ENCODE data around the gene SYF2.

The SYF2 gene

GRCh38 chr1:25199819-25200620, 32.3 kb downstream of the SYF2 start:
- TF ChIP-seq TCF12 (IDR thresholded peaks at IDR 0.05; ENCODE audit: low read depth): no peak

DNA sequence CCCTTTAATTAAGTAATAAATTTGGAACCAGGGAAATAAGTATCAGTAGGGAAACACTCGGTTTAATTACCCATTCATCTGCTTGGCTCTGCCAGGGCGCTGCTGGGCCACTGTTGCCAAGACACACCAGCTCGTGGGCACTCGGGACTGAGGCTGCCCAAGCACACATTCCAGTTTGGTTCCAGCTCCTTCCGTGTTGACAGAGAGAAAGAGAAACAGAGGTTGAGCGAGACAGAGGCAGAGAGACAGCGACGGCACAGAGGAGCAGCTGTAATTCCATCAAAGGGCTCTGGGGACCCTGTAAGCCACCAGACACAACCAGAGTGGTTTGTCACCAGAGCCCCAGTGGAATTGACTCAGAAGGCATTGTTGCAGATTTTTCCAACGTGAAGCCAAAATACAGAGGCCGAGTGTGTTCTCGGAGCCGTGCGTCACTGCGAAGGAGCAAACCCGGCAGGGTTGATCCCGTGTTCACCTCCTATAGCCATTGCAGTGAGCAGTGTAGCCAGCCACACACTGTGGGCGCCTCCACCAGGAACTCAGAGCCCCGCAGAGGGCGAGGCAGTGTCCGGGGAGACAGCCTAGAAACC, 33.5 kb downstream of the SYF2 start:
- no peak for TF ChIP-seq TCF12 (IDR thresholded peaks at IDR 0.05; ENCODE audit: low read depth)
- no peak for TF ChIP-seq TEAD4 (IDR thresholded peaks at IDR 0.05)
- no peak for TF ChIP-seq FOXM1 (IDR thresholded peaks at IDR 0.05; ENCODE audit: borderline replicate concordance, low read depth)
- TF ChIP-seq RAD21 (IDR thresholded peaks at IDR 0.05; ENCODE audit: low read depth): no peak
- no peak for TF ChIP-seq CEBPB (IDR thresholded peaks at IDR 0.05)
- no peak for TF ChIP-seq YY1 (IDR thresholded peaks at IDR 0.05; ENCODE audit: low read depth)
- no peak for TF ChIP-seq CREB1 (IDR thresholded peaks at IDR 0.05; ENCODE audit: low read depth)
- no peak for TF ChIP-seq NFIC (IDR thresholded peaks at IDR 0.05)
- TF ChIP-seq USF1 (IDR thresholded peaks at IDR 0.05): no peak
- TF ChIP-seq, protein P1, sequence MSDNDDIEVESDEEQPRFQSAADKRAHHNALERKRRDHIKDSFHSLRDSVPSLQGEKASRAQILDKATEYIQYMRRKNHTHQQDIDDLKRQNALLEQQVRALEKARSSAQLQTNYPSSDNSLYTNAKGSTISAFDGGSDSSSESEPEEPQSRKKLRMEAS (IDR thresholded peaks at IDR 0.05): no peak
- TF ChIP-seq EGR1 (IDR thresholded peaks at IDR 0.05): no peak
- no peak for TF ChIP-seq TAF1 (IDR thresholded peaks at IDR 0.05; ENCODE audit: low read depth)
- TF ChIP-seq EP300 (IDR thresholded peaks at IDR 0.05; ENCODE audit: borderline replicate concordance): no peak
- TF ChIP-seq, protein P2, sequence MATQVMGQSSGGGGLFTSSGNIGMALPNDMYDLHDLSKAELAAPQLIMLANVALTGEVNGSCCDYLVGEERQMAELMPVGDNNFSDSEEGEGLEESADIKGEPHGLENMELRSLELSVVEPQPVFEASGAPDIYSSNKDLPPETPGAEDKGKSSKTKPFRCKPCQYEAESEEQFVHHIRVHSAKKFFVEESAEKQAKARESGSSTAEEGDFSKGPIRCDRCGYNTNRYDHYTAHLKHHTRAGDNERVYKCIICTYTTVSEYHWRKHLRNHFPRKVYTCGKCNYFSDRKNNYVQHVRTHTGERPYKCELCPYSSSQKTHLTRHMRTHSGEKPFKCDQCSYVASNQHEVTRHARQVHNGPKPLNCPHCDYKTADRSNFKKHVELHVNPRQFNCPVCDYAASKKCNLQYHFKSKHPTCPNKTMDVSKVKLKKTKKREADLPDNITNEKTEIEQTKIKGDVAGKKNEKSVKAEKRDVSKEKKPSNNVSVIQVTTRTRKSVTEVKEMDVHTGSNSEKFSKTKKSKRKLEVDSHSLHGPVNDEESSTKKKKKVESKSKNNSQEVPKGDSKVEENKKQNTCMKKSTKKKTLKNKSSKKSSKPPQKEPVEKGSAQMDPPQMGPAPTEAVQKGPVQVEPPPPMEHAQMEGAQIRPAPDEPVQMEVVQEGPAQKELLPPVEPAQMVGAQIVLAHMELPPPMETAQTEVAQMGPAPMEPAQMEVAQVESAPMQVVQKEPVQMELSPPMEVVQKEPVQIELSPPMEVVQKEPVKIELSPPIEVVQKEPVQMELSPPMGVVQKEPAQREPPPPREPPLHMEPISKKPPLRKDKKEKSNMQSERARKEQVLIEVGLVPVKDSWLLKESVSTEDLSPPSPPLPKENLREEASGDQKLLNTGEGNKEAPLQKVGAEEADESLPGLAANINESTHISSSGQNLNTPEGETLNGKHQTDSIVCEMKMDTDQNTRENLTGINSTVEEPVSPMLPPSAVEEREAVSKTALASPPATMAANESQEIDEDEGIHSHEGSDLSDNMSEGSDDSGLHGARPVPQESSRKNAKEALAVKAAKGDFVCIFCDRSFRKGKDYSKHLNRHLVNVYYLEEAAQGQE (IDR thresholded peaks at IDR 0.05; ENCODE audit: low read depth): no peak
- TF ChIP-seq ZBTB7A (IDR thresholded peaks at IDR 0.05; ENCODE audit: low read depth): no peak

DNA sequence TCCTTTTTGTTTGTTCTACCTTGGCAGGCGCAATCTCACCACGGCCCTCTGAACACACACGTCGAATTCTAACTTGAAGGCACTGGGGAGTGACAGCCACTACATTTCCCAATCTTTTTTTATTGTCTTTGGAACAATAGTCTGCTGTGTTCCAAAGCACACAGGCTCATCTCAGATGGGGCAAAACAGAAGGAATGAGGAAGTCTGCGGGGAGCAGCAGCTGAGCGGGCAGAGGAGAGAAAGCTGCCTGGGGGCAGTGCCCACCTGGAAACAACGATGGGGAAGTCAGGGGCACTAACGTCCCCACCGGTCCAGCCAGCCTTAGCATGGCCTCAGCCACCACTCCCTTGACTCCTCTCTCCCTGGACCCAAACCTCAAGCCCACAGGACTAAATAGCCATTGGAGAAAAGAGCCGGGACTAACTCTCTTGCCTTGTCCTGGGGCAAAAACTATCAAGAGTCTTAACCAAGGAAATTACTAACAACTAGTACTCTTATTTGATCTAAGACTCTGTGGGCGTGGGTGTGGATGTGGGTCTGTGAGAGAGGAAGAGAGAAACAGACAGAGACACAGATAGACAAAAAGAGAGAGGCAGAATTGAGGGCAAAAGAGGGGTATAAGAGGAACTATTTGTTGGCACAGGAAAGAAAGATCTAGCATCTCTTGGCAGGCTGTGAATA, 34.2 kb downstream of the SYF2 start:
- no peak for TF ChIP-seq TCF12 (IDR thresholded peaks at IDR 0.05; ENCODE audit: low read depth)
- TF ChIP-seq CEBPB (IDR thresholded peaks at IDR 0.05): peak; percentile 44; the same call in 1 of the 2 replicates
- no peak for TF ChIP-seq YY1 (IDR thresholded peaks at IDR 0.05; ENCODE audit: low read depth)
- TF ChIP-seq, protein P1 (IDR thresholded peaks at IDR 0.05): no peak
- no peak for TF ChIP-seq EP300 (IDR thresholded peaks at IDR 0.05; ENCODE audit: borderline replicate concordance)

- TF ChIP-seq EGR1 (IDR thresholded peaks at IDR 0.05): no peak
- TF ChIP-seq RAD21 (IDR thresholded peaks at IDR 0.05; ENCODE audit: low read depth): no peak
- no peak for TF ChIP-seq NFIC (IDR thresholded peaks at IDR 0.05)
- TF ChIP-seq, protein P1 (IDR thresholded peaks at IDR 0.05): no peak
- TF ChIP-seq EP300 (IDR thresholded peaks at IDR 0.05; ENCODE audit: borderline replicate concordance): no peak
- TF ChIP-seq FOXM1 (IDR thresholded peaks at IDR 0.05; ENCODE audit: borderline replicate concordance, low read depth): no peak
- no peak for TF ChIP-seq CREB1 (IDR thresholded peaks at IDR 0.05; ENCODE audit: low read depth)
- no peak for TF ChIP-seq YY1 (IDR thresholded peaks at IDR 0.05; ENCODE audit: low read depth)
- TF ChIP-seq, protein P2 (IDR thresholded peaks at IDR 0.05; ENCODE audit: low read depth): no peak
- TF ChIP-seq TCF12 (IDR thresholded peaks at IDR 0.05; ENCODE audit: low read depth): no peak
- no peak for TF ChIP-seq TAF1 (IDR thresholded peaks at IDR 0.05; ENCODE audit: low read depth)
- TF ChIP-seq USF1 (IDR thresholded peaks at IDR 0.05): no peak
- TF ChIP-seq ZBTB7A (IDR thresholded peaks at IDR 0.05; ENCODE audit: low read depth): no peak
Observed at GRCh38 chr1:25197235-25197975, 34.9 kb downstream of the SYF2 start.

DNA sequence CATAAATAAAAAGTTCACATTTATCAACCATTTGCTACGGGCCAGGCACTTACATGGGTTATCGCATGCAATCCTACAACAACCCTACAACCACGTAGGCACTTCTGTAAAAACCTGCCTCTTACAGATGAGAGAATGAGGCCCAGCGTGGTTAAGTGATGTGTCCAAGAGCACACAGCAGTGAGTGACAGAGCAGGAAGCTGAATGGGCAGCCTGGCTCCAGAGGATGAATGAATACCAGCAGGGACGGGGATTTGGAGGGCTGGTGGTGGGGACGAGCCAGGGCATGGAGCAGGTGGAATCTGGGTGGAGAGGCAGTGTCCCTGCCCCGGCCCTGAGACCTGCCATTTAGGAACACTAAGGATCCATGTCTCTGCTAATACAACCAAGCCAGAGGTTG, 35.5 kb downstream of the SYF2 start:
- TF ChIP-seq RAD21 (IDR thresholded peaks at IDR 0.05; ENCODE audit: low read depth) (no peak), TCF12 (IDR thresholded peaks at IDR 0.05; ENCODE audit: low read depth) (no peak), FOXM1 (IDR thresholded peaks at IDR 0.05; ENCODE audit: borderline replicate concordance, low read depth) (no peak), USF1 (IDR thresholded peaks at IDR 0.05) (no peak), CEBPB (IDR thresholded peaks at IDR 0.05) (no peak), ZBTB7A (IDR thresholded peaks at IDR 0.05; ENCODE audit: low read depth) (no peak), CREB1 (IDR thresholded peaks at IDR 0.05; ENCODE audit: low read depth) (no peak), EP300 (IDR thresholded peaks at IDR 0.05; ENCODE audit: borderline replicate concordance) (no peak), NFIC (IDR thresholded peaks at IDR 0.05) (no peak), YY1 (IDR thresholded peaks at IDR 0.05; ENCODE audit: low read depth) (no peak), TEAD4 (IDR thresholded peaks at IDR 0.05) (no peak), EGR1 (IDR thresholded peaks at IDR 0.05) (no peak)
- TF ChIP-seq, protein P2 (IDR thresholded peaks at IDR 0.05; ENCODE audit: low read depth): no peak
- TF ChIP-seq, protein P1 (IDR thresholded peaks at IDR 0.05): no peak
